NB4 (cell line): ENCODE measurements around the gene CLTCL1.
A peak's percentile ranks its signal among the peaks of the same experiment; 100 is the strongest.

Source experiments
- DNase-seq: peaks from one replicate; pipeline ENCODE4 v3.0.0; 2010; ENCODE audit warnings: low read depth
- H3K4me3 ChIP-seq: one replicate; pipeline ENCODE4 v1.5.1; 2011; ENCODE audit warnings: mild to moderate bottlenecking, low read depth, low read length, moderate library complexity
- MYC ChIP-seq: IDR thresholded peaks from 2 replicates; pipeline ENCODE4 v1.6.1; 2011; ENCODE audit warnings: low read depth, low read length
- POLR2A ChIP-seq: IDR thresholded peaks from 2 replicates; pipeline ENCODE4 v1.6.1; 2011; ENCODE audit warnings: mild to moderate bottlenecking; ENCODE audit not compliant: insufficient read length; ENCODE audit errors: extremely low read depth
- TF ChIP-seq, protein P1 (sequence below): IDR thresholded peaks from 2 replicates; pipeline ENCODE4 v1.6.1; 2011; ENCODE audit warnings: low read depth, low read length
- TF ChIP-seq, protein P2 (sequence below): IDR thresholded peaks from one replicate; pipeline ENCODE4 v1.5.1; 2012; ENCODE audit warnings: low read depth, low read length

Gene CLTCL1

DNA sequence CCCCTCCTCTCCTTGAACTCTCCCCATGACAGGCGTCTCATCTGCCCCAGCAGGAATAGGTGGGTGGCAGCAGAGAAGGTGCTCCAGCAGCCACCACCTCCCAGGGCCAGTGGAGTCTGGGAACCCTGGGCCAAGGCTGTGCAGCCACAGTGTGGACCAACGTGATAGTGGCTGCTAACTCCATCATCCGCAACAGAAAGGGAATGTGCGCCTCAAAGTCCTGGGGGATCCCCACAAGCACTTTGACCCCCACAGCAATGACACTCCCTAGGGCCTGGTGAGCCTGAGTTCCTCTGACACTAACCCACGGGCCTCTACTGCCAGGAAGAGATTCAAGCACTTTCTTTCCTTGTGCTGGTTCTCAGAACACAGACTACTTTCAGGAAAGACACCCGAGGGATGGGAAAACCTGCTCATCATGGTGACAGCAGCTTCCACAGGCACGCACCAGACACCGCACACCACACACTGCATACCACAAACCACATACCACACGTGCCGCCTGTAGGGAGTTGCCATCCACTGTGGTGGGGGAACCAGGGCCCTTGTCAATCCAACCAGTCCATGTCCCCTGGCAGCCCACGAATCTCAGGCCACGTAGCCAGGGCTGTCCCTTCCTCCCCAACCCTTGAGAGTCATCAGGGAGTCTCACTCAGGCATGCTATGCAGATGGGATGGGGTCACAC lies 109.6 kb downstream of the CLTCL1 start:
- H3K4me3 ChIP-seq = no peak overlapping the region
- DNase-seq = peak; percentile 45
- TF ChIP-seq MYC = no peak
- TF ChIP-seq POLR2A = no peak
- TF ChIP-seq, protein P1, sequence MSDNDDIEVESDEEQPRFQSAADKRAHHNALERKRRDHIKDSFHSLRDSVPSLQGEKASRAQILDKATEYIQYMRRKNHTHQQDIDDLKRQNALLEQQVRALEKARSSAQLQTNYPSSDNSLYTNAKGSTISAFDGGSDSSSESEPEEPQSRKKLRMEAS = no peak
- TF ChIP-seq, protein P2, sequence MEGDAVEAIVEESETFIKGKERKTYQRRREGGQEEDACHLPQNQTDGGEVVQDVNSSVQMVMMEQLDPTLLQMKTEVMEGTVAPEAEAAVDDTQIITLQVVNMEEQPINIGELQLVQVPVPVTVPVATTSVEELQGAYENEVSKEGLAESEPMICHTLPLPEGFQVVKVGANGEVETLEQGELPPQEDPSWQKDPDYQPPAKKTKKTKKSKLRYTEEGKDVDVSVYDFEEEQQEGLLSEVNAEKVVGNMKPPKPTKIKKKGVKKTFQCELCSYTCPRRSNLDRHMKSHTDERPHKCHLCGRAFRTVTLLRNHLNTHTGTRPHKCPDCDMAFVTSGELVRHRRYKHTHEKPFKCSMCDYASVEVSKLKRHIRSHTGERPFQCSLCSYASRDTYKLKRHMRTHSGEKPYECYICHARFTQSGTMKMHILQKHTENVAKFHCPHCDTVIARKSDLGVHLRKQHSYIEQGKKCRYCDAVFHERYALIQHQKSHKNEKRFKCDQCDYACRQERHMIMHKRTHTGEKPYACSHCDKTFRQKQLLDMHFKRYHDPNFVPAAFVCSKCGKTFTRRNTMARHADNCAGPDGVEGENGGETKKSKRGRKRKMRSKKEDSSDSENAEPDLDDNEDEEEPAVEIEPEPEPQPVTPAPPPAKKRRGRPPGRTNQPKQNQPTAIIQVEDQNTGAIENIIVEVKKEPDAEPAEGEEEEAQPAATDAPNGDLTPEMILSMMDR = no peak

DNA sequence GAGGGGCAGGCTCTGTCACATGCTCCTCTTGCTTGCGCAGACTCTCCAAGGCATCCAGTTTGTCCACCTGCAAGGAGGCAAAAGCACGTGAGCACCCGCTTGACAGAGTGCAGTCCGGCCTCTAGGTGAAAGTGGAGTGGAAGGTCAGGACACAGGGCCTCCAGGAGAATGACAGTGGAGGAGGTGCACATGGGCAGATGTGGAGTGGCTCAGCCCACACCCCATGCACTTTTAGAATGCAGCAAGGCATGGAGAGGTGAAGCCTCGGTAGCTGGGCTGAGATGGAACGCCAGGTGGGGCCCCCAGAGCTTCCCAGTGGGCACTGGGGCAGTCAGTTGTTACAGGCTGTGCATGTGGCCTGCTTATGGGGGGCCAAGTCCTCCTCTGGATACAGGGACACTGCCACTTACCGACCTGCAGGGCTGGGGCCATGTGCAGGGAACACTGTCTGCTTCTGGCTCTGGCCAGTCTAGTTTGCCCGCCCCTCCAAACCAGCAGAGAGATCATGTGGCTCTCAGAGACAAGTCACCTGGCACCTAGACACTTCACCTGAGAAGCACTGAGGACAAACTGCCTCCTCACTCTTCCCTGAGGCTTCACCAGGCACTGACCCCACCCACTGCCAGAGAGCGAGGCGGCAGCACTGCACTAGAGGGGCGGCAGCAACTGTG lies 110.6 kb downstream of the CLTCL1 start:
- DNase-seq = no peak
- H3K4me3 ChIP-seq = no peak overlapping the region
- TF ChIP-seq, protein P1 = no peak
- TF ChIP-seq, protein P2 = no peak
- TF ChIP-seq MYC (no peak), POLR2A (no peak)

DNA sequence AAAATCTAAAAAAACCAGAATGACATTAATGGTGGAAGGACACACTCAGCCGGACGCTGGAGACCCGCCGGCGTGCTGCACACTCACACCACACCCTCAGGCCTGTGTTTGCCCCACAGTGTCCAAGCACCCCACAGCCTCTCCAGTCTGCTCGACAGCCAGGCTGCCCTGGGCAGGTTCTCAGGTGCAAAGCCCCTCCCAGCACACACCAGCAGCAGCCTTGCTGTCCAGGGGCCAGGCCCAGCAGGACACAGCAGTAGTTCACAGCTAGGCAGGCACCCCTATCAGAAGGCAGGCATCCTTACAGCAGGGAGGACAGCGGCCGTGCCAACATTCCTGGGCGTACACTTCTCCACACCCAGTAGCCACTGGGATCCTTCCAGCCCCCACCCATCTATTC lies 111.3 kb downstream of the CLTCL1 start:
- TF ChIP-seq, protein P2 = no peak
- no peak for TF ChIP-seq MYC
- TF ChIP-seq POLR2A = no peak
- TF ChIP-seq, protein P1 = no peak
- DNase-seq = no peak
- no peak overlapping the region for H3K4me3 ChIP-seq

DNA sequence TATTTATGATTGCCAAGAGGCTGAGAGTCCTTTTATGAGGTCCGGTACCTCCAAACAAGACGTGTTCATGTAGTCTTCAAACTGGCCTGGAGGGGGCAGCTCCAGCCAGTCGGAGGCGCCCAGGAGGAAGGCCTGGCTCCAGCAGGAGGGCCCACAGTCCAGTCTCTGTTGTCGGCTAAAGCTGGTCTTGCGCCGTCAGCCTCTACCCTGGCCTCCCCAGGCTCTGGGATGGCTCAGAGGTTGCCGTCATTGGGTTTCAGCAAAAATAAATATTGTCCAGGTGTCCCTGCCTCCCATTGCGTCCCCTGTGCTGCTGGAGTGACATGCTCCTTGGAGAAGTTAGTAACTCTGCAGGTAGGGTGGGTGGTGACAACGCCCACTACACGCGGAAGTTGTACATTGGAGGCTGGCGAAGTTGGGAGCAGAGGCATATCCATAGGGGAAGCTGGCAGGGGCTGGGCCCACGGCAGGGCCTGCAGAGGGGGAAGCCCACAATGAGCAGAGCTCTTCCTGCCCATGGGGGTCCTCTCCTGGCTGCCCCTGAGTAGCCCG lies 111.9 kb downstream of the CLTCL1 start:
- TF ChIP-seq POLR2A = no peak
- TF ChIP-seq, protein P1 = no peak
- TF ChIP-seq, protein P2 = peak; percentile 56
- no peak for TF ChIP-seq MYC
- peak overlapping the region; percentile 38 for H3K4me3 ChIP-seq
- peak; percentile 86 for DNase-seq

DNA sequence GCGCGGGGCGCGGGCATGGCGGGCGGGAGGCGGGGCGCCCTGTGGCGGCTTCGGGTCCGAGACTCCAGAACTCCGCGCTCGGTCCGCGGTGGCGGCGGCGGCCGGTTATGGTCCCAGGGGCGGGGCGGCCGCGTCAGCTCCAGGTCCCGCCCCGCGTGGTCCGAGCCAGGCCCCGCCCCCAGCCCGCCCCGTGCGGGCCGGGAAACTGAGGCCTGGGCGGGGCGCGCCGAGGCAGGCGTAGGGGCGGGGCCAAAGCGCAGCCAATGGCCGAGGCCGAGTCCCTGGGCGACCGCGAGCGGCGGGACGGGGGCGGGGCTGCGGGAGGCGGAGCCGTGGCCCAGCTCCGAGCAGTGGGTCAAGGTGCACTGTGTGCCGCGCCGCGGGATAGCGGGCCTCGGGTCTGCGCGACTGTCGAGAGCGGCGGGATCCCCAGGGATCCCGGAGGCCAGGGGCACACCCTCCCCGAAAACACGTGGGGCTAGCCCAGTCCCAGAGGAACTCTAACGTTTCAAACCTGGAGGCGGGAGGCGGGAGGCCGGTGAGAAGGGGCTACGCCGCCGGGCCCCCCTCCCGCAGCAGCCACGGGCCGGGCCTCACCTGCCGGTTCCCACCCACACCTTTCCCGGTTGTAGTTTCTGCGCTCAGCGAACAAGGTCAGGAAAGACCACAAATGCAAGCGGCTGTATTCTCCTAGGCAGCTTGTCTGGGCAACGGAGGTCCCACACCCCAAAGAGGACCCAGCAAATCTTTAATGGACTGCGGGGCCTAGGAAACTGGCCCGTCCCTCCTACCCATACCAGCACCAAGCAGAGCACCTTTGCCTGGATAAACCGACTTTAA lies 112.6 kb downstream of the CLTCL1 start, which contains the start of gene SLC25A1:
TSS of gene SLC25A1 (minus strand) at position 80 of the 840 bp plus-strand sequence. CDS start at position 17, 63 bp downstream.
- DNase-seq = peak; percentile 88
- TF ChIP-seq, protein P1 = peak; percentile 40; the same call in 1 of the 2 replicates
- TF ChIP-seq MYC = no peak
- H3K4me3 ChIP-seq = peak within 1 kb of the TSS; percentile 49
